Measurements from ENCODE around the gene PIGR. TPM values are rescaled to one million over a fixed set of nuclear protein-coding genes. Genes with fewer than 3 reads are reported as not detected.

PIGR gene
- total RNA-seq, 1 donor from 2014 or later: 0.49 TPM

Other genes starting within 250 kb of the PIGR start
- gene IL19, start 175.7 kb downstream of the PIGR start, total RNA-seq: not detected
- 1.1 TPM for gene IL10, start 174.0 kb downstream of the PIGR start, total RNA-seq
- not detected for gene IL20, start 80.8 kb downstream of the PIGR start, total RNA-seq
- gene IL24, start 49.0 kb downstream of the PIGR start, total RNA-seq: not detected
- gene FCMR, start 24.5 kb downstream of the PIGR start, total RNA-seq: 5.0 TPM
- not detected for gene FCAMR, start 24.0 kb upstream of the PIGR start, total RNA-seq
- 0.49 TPM for gene C1orf116, start 86.3 kb upstream of the PIGR start, total RNA-seq
- gene YOD1, start 104.7 kb upstream of the PIGR start, total RNA-seq: 15.3 TPM
- 16.7 TPM for gene PFKFB2, start 106.8 kb upstream of the PIGR start, total RNA-seq
- gene C4BPB, start 142.4 kb upstream of the PIGR start, total RNA-seq: 1.8 TPM
- 0.27 TPM for gene C4BPA, start 157.8 kb upstream of the PIGR start, total RNA-seq

All from sciatic nerve (tissue), 1 donor.